ENCODE measurements around the gene ADAMTSL2.

ADAMTSL2 gene

GRCh38 chr9:133534346-133535291 lies at the start of gene ADAMTSL2:
ADAMTSL2 (plus strand) TSS chr9:133534704; CDS start chr9:133536713, 2,009 bp downstream.
- no peak within 1 kb of the TSS for H3K27ac ChIP-seq
- no peaks in the 10 kb centered on the region for H3K9me3 ChIP-seq (ENCODE audit: low read depth, low read length)
- TF ChIP-seq EZH2 (IDR thresholded peaks at IDR 0.05), result no peak
- TF ChIP-seq FOXP2 (optimal IDR thresholded peaks at IDR 0.05; ENCODE audit: control extremely low read depth, extremely low read length, insufficient read depth), result no peak
- TF ChIP-seq POLR2AphosphoS5 (IDR thresholded peaks at IDR 0.05; ENCODE audit: borderline replicate concordance, low read depth, low read length), result no peak
- no peak for DNase-seq (ENCODE audit: low read depth, low spot score)
- no peak within 1 kb of the TSS for H3K4me3 ChIP-seq
- H3K9ac ChIP-seq (ENCODE audit: insufficient read length), result no peak within 1 kb of the TSS
- H3K36me3 ChIP-seq (ENCODE audit: insufficient read depth, low read length), result no peaks in the 10 kb centered on the region

GRCh38 chr9:133485531-133486260 lies 48.8 kb upstream of the ADAMTSL2 start:
- H3K27ac ChIP-seq, result no peak overlapping the region
- no peaks in the 10 kb centered on the region for H3K36me3 ChIP-seq (ENCODE audit: insufficient read depth, low read length)
- no peak overlapping the region for H3K4me3 ChIP-seq
- no peak for DNase-seq (ENCODE audit: low read depth, low spot score)
- TF ChIP-seq EZH2 (IDR thresholded peaks at IDR 0.05), result no peak
- no peak for TF ChIP-seq POLR2AphosphoS5 (IDR thresholded peaks at IDR 0.05; ENCODE audit: borderline replicate concordance, low read depth, low read length)
- no peak for TF ChIP-seq FOXP2 (optimal IDR thresholded peaks at IDR 0.05; ENCODE audit: control extremely low read depth, extremely low read length, insufficient read depth)
- no peaks in the 10 kb centered on the region for H3K9me3 ChIP-seq (ENCODE audit: low read depth, low read length)
- no peak overlapping the region for H3K9ac ChIP-seq (ENCODE audit: insufficient read length)

- no peak overlapping the region for H3K9ac ChIP-seq (ENCODE audit: insufficient read length)
- H3K36me3 ChIP-seq (ENCODE audit: insufficient read depth, low read length), result no peaks in the 10 kb centered on the region
- TF ChIP-seq POLR2AphosphoS5 (IDR thresholded peaks at IDR 0.05; ENCODE audit: borderline replicate concordance, low read depth, low read length), result no peak
- no peak for TF ChIP-seq EZH2 (IDR thresholded peaks at IDR 0.05)
- TF ChIP-seq FOXP2 (optimal IDR thresholded peaks at IDR 0.05; ENCODE audit: control extremely low read depth, extremely low read length, insufficient read depth), result no peak
- H3K27ac ChIP-seq, result no peak overlapping the region
- no peak for DNase-seq (ENCODE audit: low read depth, low spot score)
- no peak overlapping the region for H3K4me3 ChIP-seq
- no peaks in the 10 kb centered on the region for H3K9me3 ChIP-seq (ENCODE audit: low read depth, low read length)
Measured at GRCh38 chr9:133487331-133487725, 47.2 kb upstream of the ADAMTSL2 start.

GRCh38 chr9:133488686-133489252 lies 45.7 kb upstream of the ADAMTSL2 start:
- Histone ChIP-seq H3K27ac (no peak overlapping the region), H3K9me3 (ENCODE audit: low read depth, low read length) (no peaks in the 10 kb centered on the region), H3K9ac (ENCODE audit: insufficient read length) (no peak overlapping the region), H3K36me3 (ENCODE audit: insufficient read depth, low read length) (no peaks in the 10 kb centered on the region), H3K4me3 (no peak overlapping the region)
- no peak for DNase-seq (ENCODE audit: low read depth, low spot score)
- no peak for TF ChIP-seq POLR2AphosphoS5 (IDR thresholded peaks at IDR 0.05; ENCODE audit: borderline replicate concordance, low read depth, low read length)
- no peak for TF ChIP-seq FOXP2 (optimal IDR thresholded peaks at IDR 0.05; ENCODE audit: control extremely low read depth, extremely low read length, insufficient read depth)
- TF ChIP-seq EZH2 (IDR thresholded peaks at IDR 0.05), result no peak

GRCh38 chr9:133489253-133490190 lies 45.0 kb upstream of the ADAMTSL2 start:
- no peak overlapping the region for H3K27ac ChIP-seq
- no peak overlapping the region for H3K9ac ChIP-seq (ENCODE audit: insufficient read length)
- H3K36me3 ChIP-seq (ENCODE audit: insufficient read depth, low read length), result no peaks in the 10 kb centered on the region
- no peak for DNase-seq (ENCODE audit: low read depth, low spot score)
- TF ChIP-seq FOXP2 (optimal IDR thresholded peaks at IDR 0.05; ENCODE audit: control extremely low read depth, extremely low read length, insufficient read depth), result no peak
- no peak for TF ChIP-seq POLR2AphosphoS5 (IDR thresholded peaks at IDR 0.05; ENCODE audit: borderline replicate concordance, low read depth, low read length)
- TF ChIP-seq EZH2 (IDR thresholded peaks at IDR 0.05), result no peak
- no peaks in the 10 kb centered on the region for H3K9me3 ChIP-seq (ENCODE audit: low read depth, low read length)
- no peak overlapping the region for H3K4me3 ChIP-seq

GRCh38 chr9:133490201-133490681 lies 44.3 kb upstream of the ADAMTSL2 start:
- Histone ChIP-seq H3K4me3 (no peak overlapping the region), H3K27ac (no peak overlapping the region), H3K9me3 (ENCODE audit: low read depth, low read length) (no peaks in the 10 kb centered on the region), H3K36me3 (ENCODE audit: insufficient read depth, low read length) (no peaks in the 10 kb centered on the region), H3K9ac (ENCODE audit: insufficient read length) (no peak overlapping the region)
- TF ChIP-seq EZH2 (IDR thresholded peaks at IDR 0.05), result no peak
- TF ChIP-seq POLR2AphosphoS5 (IDR thresholded peaks at IDR 0.05; ENCODE audit: borderline replicate concordance, low read depth, low read length), result no peak
- TF ChIP-seq FOXP2 (optimal IDR thresholded peaks at IDR 0.05; ENCODE audit: control extremely low read depth, extremely low read length, insufficient read depth), result no peak
- no peak for DNase-seq (ENCODE audit: low read depth, low spot score)

GRCh38 chr9:133490865-133491655 lies 43.4 kb upstream of the ADAMTSL2 start:
- TF ChIP-seq POLR2AphosphoS5 (IDR thresholded peaks at IDR 0.05; ENCODE audit: borderline replicate concordance, low read depth, low read length), result no peak
- TF ChIP-seq FOXP2 (optimal IDR thresholded peaks at IDR 0.05; ENCODE audit: control extremely low read depth, extremely low read length, insufficient read depth), result no peak
- no peak for TF ChIP-seq EZH2 (IDR thresholded peaks at IDR 0.05)
- Histone ChIP-seq H3K27ac (no peak overlapping the region), H3K9ac (ENCODE audit: insufficient read length) (no peak overlapping the region), H3K4me3 (no peak overlapping the region), H3K36me3 (ENCODE audit: insufficient read depth, low read length) (no peaks in the 10 kb centered on the region), H3K9me3 (ENCODE audit: low read depth, low read length) (no peaks in the 10 kb centered on the region)
- no peak for DNase-seq (ENCODE audit: low read depth, low spot score)
